Nucleus accumbens (tissue), 56 donors: Measurements from ENCODE around the gene ADIRF.
"Not testable (repeated sequence)": the region's sequence is repeated elsewhere in the genome, so short reads cannot be mapped to it uniquely, and the experiment has no call there.

ENCODE experiments used
- DNase-seq, 56 donors: peaks; one replicate each; lab custom pipeline; 2025; lab: John Stamatoyannopoulos, UW

Gene ADIRF

DNA sequence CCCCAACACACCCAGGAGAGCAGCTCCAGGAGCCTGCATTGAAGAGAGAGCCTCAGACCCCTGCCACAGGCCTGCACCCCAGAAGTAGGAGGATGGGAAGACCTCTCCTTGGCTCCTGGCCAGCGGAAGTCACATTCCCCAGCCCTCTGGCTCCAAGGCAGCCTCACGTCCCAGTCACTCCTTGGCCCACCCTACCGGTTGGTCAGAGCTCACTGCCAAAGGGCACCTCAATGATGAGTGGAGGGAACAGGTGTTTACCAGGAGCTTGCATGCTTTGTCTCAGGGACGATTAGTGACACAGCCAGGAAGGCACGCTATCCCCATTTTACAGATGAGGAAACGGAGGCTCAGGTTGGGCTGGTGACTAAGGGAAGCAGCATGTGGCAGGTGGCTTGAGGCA lies 50.8 kb downstream of the ADIRF start:
- DNase-seq, result not testable (repeated sequence)

DNA sequence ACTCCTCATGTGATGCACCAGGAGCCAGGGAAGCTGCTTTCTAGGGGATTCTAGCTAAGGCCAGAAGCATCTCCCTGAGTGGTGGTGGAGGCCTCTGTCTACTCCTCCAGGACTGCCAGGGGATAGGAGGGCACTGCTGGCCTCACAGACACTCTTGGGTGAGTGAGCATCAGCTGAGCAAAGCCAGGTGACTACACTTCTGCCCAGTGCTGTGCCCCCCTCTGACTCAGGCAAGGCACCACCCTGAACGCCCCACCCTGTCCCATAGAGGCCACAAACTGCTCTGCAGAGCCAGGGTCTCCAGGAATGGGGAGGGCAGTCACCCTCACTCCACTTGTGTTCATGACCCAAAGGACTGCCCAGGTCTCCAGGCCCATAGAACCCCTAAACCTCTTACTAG lies 51.2 kb downstream of the ADIRF start:
- not testable (repeated sequence) for DNase-seq

DNA sequence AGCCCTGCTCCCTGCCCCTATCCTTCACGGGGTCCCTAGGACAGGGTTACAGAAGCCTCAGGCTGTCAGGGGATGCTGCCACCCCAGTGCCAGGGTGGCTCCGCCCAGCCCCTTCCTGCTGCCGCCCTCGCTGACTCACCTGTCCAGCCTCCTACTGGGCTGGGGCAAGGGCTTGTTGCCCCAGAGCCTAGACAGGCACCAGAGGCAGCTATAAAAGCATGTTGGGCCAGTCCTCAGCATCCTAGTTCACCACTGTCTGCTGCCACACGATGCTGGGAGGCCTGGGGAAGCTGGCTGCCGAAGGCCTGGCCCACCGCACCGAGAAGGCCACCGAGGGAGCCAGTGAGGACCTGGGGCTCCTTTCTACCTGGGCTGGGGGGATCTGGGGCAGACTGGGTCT lies 51.8 kb downstream of the ADIRF start, which contains the start of gene FAM25A:
Gene FAM25A (plus strand): TSS at position 239 of the 400 bp plus-strand sequence. CDS start 31 bp downstream, at position 270.
- DNase-seq, result not testable (repeated sequence)
